Iris pigment epithelial cell (primary cell): Measurements from ENCODE around the gene CUBN.

Source experiments
- DNase-seq: peaks from one replicate; pipeline ENCODE4 v3.0.0-alpha.2; 2011; ENCODE audit warnings: low read depth

CUBN gene

DNA sequence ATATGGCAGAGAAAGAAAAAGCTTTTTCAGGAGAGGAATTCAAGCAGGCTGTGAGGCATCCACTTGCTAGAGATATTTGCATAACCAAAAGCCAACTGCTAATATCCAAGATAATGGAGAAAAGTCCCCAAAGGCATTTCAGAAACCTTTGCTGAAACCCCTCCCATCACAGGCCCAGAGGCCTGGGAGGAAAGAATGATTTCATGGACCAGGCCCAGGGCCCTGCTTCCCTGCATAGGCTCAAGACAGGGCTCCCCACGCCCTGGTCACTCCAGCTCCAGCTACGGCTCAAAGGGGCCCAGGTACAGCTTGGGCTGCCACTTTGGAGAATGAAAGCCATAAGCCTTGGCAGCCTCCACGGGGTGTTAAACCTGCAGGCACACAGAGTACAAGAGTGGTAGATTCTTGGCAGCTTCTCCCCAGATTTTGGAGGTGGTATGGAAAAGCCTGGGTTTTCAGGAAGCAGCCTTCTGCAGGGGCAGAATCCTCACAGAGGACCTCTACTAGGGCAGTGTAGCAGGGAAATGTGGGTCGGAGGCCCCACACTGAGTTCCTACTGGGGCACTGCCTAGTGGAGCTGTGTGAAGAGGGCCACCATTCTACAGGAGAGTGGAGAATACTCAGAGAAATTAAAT, 306.8 kb downstream of the CUBN start:
- DNase-seq: no peak

DNA sequence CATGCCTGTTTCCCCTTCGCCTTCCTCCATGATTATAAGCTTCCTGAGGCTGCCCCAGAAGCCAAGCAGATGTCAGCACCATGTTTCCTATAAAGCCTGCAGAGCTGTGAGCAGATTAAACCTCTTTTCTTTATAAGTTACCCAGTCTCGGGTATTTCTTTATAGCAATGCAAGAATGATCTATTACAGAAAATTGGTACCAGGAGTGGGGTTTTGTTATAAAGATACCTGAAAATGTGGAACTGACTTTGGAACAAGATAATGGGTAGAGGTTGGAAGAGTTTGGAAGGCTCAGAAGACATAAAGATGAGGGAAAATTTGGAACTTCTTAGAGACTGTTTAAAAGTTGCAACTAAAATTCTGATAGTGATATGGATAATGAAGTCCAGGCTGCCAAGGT, 307.6 kb downstream of the CUBN start:
- no peak for DNase-seq

DNA sequence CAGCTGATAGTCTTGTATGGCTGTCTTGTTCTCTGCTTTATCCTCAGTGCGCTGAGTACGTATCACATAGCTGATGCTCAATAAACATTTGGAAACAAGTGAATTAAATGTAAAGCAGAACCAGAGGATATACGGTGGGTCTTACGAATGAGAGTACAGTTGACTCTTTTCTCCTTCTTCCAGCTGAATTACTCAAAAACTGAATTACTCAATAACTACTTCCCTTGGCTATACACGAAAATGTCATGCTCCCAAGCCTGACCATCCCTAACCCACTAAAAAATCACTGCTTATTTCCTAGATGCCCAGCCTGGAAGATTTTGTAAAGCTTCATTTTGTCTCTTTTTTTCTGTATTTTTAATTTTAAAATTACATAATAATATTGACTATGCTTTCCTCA, 309.2 kb downstream of the CUBN start:
- no peak for DNase-seq

DNA sequence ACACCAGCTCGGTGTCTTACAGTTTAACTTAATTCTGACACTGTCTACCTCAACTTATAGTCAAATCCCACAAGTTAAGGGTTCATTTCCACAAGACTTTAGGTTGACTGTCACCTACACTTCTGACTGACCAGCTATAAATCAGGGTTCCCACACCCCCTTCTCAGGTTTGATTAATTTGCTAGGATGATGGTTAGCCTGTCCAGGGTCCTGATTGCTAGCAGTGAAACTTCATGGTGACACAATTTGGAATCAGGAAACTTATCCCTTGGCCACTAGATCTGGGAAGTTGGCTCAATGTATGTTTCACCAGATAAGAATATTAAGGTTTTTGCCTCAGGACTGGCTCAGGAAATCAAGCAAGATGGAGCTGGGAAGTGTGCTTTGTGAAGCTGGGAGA, 309.6 kb downstream of the CUBN start:
- no peak for DNase-seq

DNA sequence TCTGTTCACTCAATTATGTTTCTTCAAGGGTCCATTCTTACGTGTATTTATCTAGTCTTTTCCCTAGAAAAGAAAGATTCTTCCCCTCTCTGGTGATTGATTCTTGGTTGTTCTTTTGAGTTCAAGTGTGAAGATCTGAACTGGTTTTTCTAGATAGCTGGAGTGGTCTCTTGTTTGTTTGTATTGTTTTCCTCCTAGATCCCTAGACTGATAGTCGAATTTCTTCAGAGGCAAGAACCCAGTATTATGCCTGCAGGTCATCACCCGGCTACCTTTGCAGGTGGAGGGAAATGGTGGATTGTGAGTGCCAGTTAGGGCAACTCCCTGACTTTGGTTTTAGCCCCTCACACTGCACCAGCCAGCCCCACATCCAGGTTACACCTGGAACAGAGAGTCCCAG, 310.2 kb downstream of the CUBN start:
- DNase-seq: no peak

DNA sequence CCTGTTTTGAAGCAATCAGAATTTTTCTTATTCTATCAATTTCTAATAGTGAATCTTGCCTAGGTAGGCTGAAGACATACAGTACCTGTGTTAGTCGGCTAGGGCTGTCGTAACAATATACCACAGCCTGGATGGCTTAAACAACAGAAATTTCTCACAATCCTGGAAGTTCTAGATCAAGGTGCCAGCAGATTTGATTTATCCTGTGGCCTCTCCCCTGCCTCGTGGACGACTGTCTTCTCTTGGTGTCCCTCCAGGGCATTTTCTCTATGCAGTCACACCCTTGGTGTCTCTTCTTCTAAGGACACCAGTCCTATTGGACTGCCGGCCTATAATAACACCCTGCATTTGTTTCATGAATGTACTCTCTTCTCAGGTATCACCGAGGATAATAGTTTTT, 310.6 kb downstream of the CUBN start:
- DNase-seq: no peak

DNA sequence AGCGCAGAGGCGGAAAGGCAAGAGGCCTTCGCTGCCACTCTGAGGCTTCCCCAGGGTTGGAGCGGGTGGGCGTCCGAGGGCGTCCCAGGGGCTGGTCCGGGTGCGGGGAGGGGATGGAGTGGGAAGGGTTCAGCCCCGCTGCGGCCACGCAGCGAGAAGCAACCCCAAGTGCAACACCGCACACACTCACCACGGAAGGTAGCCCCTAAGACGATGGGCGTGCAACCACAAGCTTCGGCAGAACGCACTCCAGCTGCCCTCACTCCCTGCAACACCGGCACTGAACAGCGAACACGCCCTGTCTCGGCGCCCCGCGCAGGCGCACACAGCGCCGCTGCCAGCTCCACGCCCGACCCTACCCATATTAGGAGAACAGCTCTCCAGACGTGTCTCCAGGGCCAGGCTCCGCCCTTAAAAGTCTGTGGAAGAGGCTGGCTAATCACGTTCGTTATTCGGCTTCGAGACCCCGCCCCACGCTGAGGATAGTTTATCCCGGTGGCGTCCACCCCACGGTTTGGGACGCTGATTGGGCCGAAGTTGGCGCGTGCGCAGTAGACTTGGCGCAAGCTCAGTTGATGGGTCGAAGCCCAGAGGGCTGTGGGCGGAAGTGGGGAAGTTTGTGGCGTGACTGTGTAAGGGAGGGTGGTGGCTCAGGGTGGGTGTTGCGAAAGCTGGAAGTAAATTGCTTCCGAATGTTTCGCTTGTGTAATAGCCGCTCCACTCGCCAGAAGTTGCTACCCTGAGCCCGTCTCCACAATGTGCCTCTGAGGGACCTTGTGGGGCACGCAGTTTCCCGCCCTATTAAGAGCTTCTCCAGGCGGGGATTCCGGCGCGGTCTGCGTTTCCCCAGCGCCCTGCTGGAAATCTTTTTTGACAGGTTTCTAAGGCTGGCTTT, 312.2 kb downstream of the CUBN start, which contains the start of gene RSU1:
TSS of gene RSU1 (minus strand) at position 300 of the 895 bp plus-strand sequence. CDS start 343 bp downstream, outside the sequence.
- peak; percentile 100 for DNase-seq

DNA sequence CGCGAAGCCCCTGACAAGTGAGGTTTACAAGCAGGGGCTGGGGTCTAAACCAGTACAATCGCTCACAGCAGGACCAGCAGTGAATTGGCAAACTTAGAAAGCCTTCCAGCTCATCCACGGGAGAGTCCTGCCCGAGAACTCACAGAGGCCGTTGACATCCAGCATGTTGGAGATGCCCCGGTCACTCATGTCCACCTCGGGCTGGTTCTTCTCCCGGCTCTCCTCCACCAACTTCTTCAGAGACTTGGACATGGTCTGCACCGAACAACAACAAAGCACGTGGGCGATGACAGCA, 312.8 kb downstream of the CUBN start:
- DNase-seq: peak; percentile 45

DNA sequence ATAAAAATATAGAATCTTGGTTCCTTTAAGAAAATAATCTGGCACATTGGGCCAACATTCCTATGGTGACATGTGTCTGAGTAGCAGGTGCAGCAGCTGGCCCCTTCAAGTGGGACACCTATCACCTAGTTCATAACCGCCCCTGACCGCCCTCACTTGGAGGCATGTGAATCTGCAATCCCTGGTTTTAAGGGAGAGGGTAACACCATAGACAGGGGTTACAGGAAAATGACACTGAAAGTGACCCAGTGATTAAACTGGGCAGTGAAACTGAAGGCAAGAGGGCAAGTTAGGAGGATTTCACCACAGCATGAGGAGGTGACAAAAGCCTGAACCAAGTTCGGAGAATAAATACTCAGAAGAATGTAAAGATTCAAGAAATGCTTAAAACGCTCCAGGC, 313.4 kb downstream of the CUBN start:
- DNase-seq: no peak

DNA sequence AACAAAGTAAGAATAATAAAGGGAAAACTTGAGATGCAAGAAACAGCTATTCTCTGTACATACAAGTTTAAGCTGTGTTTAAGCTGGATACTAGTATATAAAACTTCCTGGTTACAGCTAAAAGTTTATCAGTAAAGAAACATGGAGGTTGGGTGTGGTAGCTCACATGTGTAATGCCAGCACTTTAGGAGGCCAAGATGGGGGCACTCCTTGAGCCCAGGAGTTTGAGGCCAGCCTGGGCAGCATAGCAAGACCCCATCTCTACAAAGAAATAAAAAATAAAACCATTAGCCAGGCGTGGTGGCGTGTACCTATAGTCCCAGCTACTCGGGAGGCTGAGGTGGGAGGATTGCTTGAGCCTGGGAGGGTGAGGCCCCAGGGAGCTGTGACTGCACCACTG, 315.6 kb downstream of the CUBN start:
- DNase-seq: no peak

DNA sequence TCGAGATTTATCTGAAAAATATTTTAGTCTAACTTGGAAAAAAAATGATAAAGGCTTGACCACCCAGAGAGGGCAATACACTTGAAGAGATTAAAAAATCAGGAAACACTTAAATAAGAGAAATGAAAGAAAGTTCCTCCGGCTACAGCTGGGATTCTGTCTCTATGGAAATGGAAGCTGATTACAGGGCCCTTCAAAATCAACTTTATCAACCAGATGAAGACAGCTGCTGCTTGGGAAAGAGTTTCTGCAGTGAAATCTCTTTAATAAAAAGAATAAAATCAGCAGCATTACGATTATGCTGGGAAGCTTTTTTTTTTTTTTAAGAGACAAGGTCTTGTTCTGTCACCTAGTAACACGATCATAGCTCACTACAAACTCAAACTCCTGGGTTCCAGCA, 316.9 kb downstream of the CUBN start:
- no peak for DNase-seq

DNA sequence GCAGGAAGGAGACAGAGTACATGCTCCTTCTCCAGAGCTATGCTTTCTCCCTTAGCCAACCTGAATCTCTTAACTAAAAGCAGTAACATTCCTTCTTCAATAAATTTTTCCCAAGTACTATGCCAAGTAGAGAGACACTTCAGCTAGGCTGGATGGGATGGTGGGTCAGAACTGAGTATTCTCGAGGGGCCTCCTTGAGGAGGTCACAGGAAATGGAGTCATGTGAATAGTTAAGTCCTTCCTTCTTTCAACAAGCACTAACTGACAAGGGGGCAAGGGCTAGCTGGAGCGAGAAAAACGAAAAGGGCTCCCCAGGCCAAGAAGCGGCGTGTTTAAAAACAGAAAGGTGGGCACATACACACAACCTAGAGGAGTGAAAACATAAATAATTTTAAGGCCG, 317.8 kb downstream of the CUBN start:
- no peak for DNase-seq

DNA sequence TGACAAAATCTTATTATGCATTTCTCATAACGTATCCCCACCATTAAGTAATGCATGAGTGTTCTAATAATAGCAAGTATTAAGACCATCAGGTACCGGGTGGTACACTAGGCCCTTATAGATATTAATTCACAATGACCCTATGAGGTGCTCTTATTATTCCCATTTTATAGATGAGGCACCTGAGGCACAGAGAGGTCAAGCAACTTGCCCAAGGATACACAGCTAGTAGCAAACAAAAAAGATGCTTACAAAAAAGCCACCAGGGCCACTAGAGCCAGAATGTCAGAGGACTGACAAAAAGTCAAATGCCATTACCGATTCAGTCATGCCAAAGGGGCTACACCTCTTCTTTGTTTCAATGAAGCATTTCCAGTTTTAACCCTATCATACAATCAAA, 318.3 kb downstream of the CUBN start:
- no peak for DNase-seq

DNA sequence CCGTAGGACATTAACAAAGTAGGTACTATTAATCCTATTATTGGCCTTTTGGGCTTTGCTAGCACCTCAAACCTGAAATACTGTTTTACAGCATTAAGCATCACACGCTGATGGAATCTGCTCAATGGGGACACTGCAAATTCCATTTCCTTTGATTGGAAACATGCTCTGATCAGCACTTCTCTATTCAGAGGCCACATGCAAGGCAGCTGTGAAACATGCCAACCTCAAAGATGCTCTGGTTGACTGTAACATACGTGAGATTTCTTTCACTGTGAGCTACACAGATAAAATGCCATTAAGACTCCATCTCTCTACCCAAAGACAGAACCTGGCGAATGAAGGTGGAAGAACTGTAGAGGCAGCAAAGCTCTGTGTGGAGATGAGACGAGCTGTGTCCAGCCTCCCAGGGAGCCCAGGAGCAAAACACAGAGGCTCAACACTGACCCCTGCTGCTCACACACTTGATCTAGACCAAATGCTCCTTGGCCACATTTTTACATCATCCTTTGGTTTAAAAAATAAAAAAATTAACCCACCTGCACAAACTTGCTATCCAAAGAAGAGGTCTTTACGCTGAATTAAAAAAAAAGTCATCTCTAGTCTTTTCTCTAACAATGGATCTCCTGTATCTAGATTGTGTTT, 320.4 kb downstream of the CUBN start:
- DNase-seq: peak; percentile 54

DNA sequence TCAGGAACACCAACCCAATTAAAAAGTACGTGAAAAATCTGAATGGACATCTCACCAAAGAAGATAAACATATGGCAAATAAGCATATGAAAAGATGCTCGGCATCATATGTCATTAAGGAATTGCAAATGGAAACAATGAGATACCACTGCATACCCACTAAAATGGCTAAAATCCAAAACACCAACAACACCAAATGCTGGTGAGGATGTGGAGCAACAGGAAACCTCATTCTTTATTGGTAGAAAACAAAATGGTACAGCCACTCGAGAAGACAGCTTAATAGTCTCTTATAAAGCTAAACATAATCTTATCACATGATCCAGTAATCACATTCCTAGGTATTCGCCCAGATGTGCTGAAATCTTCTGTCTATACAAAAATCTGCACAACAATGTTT, 325.5 kb downstream of the CUBN start:
- no peak for DNase-seq

DNA sequence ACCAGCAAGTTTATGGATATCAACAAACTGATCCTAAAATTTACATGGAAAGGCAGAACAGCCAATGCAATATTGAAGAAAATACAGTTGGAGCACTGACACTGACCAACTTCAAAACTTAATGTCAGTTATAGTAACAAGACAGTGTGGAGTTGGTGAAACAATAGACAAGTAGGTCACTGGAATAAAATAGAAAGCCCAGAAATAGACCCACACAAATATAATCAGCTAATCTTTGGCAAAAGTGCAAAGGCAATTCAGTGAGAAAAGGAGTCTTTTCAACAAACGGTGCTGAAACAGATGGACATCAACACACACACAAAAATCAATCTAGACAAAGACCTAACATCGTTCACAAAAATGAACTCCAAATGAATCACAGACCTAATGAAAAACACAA, 326.1 kb downstream of the CUBN start:
- no peak for DNase-seq

DNA sequence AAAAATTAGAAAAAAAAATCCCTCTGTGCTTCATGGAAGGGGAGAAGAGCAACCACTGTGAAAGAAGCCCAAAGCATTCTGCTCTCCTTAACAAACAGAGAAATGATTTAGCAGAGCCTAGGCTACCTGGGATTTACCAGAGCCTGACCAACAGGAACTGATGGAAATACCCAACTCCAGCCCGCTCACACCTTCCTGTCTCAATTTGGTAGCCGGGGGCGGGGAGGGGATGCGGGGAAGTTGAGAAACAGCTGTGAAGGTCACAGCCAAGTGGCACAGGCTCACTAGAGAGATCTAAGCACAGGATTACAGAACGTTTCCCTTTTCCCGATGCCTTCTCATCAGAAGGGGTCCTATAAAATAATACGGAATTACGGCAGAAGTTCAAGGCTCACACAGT, 330.0 kb downstream of the CUBN start:
- peak; percentile 11 for DNase-seq

DNA sequence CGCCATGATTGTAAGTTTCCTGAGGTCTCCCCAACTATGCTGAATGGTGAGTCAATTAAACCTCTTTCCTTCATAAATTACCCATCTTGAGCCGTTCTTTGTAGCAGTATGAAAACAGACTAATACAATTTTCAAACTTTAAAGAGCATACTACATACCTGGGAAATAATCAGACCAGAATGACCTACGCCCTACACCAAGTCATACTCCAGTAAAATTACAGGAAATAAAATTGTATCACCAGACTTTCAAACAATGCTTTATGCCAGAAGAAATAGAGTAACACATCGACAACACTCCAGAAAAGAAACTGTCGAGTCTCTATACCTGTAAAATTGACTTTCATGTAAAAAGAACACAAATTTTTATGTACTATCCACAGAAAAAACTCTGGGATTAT, 331.0 kb downstream of the CUBN start:
- no peak for DNase-seq

DNA sequence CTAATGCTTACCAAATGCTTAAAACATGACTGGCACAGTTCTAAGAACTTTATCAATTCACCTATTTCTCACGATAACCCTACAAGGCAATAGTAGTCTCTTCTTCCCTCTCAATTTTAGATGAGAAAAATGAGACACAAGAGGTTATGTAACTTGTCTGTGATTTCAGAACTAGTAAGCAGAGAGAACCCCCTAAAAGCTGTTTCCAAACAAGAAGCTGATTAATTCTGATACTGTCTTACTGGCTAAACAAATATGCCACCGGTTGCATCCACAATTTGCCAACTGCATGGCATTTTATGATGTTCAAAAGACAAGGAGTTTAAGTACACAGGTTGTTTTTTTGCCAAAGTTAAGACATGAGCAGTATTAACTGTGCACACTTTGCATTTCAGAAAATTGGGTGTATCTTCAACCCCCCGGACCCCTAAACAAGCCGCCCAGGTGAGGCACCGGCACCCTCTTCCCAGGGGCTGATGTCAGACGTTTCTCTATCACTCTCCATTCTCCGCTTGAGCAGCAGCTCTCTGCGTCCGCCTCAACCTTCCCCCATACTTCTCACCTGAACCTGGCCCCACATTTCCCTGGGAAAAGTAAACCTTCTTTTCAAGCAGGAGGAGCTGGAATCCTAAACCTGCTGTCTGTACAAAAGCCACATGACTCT, 334.1 kb downstream of the CUBN start:
- no peak for DNase-seq

DNA sequence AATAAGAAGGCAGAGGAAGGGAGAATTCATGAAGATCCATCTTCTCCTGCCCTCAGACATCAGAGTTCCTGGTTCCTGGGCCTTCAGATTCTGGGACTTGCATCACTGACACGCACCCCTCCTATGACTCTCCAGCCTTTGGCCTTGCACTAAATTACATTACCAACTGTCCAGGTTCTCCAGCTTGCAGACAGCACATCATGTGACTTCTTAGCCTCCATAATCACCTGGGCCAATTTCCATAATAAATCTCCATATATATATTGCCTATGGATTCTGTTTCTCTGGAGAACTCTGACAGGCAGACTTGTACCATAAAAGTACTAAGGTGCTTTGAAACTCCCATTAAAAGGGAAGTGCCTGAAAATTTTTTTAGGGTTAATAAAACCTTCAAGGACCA, 335.6 kb downstream of the CUBN start:
- DNase-seq: no peak

DNA sequence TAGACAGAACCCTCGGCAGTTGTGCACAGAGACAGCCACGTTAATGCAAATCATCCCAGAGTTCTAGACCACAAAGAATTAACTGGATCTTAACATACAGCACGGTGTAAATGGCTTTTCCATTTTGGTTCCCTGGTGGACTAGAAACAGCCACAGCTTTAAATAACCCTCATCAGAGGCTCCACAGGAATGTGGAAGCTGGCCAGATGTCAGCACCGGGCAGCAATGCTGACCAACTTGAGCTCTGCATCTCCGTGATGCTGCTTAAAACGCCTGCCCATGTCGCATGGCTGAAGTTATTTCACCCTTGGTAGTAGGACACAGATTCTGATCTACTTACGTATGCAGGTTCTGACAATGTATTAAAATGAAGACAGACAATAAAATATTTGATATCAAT, 336.9 kb downstream of the CUBN start:
- peak; percentile 64 for DNase-seq

DNA sequence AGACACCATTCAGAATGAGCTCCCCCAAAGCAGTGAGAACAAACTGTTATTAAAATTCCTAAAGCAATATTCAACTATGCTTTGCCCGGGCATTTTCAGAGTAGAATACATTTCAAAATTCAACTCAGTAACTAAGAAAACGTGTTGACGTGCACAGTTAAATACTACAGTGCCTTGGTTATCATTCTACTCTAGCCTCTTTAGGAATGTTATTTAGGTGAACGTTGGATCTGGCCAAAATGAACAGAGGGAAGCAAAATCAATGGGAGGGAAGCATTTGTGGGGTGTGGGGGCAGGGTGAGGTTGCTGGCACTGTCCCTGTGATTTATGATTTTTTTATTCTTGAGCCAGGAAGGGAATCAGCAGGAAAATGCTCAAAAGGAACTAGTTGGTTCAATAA, 339.8 kb downstream of the CUBN start:
- no peak for DNase-seq

DNA sequence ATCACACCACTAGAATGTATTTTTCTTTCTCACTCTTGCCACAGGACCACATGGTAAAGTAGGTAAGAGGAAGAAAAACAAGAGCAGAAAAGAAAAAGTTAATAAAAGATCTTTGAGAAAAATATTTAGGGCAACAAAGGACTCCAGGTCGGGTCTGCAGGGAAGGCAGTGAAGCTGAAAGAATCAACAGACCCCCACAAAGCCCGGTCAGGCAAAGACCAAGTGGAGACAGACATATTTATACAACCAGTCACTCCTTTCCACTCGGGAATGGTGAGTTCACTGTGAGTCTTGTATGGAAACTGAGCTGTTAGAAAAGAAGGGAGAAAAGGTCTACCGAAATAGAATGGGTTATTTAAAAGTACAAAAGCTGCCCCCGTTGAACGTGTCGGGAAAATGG, 340.4 kb downstream of the CUBN start:
- no peak for DNase-seq
